Measurements from ENCODE around the gene PPWD1. TPM values are rescaled to one million over a fixed set of nuclear protein-coding genes. Genes with fewer than 3 reads are reported as not detected.

The PPWD1 gene
- polyA plus RNA-seq, 1 of the 3 experiments (the other 2 are of a cell fraction) = 6.0 TPM

GRCh38 chr5:65556718-65557117 lies 6.4 kb upstream of the PPWD1 start:
- Histone ChIP-seq H3K9ac (no peak overlapping the region), H4K20me1 (ENCODE audit: insufficient read depth) (no peaks in the 10 kb centered on the region), H2AFZ (ENCODE audit: low read depth) (no peak overlapping the region), H3K79me2 (ENCODE audit: insufficient read depth) (peaks cover 57% of the 10 kb centered on the region), H3K9me2 (no peaks in the 10 kb centered on the region), H3K4me3 (ENCODE audit: low read depth in 2 of 2, low read length in 1 of 2) (no peak overlapping the region), H3K4me1 (ENCODE audit: control insufficient read depth in 1 of 2, insufficient read depth in 2 of 2, low read depth in 1 of 2, low read length in 1 of 2) (peaks cover 0 to 2% of the 10 kb centered on the region in 2 experiments; a peak in 1 of 4 replicates), H3K27ac (ENCODE audit: low read depth in 2 of 2, low read length in 1 of 2) (no peak overlapping the region), H3K4me2 (no peak overlapping the region), H3K27me3 (ENCODE audit: insufficient read depth) (no peaks in the 10 kb centered on the region), H3K36me3 (replicated peaks in 1 of 2; ENCODE audit: control insufficient read depth in 1 of 2, insufficient read depth in 2 of 2, low read length in 1 of 2) (peaks cover 10 to 17% of the 10 kb centered on the region in 2 experiments), H3F3A (replicated peaks; ENCODE audit: insufficient read depth) (no peaks in the 10 kb centered on the region), H3K9me3 (no peaks in the 10 kb centered on the region)
- no peak for DNase-seq
- WGBS (ENCODE audit: low lambda C conversion rate) = 84% methylated on average over 3 of the region's 3 CpGs
- CTCF ChIA-PET = no interaction called here
- TF ChIP-seq NRF1 (IDR thresholded peaks at IDR 0.05; ENCODE audit: low read depth, low read length) (no peak), RFX5 (IDR thresholded peaks at IDR 0.05; ENCODE audit: low read length) (no peak), FOXM1 (IDR thresholded peaks at IDR 0.05; ENCODE audit: low read depth) (no peak), FOSL2 (IDR thresholded peaks at IDR 0.05; ENCODE audit: borderline replicate concordance, low read depth) (no peak), TAF1 (IDR thresholded peaks at IDR 0.05; ENCODE audit: borderline replicate concordance, low read depth, low read length) (no peak), RXRA (IDR thresholded peaks at IDR 0.05; ENCODE audit: borderline replicate concordance, low read depth) (no peak), GABPA (IDR thresholded peaks at IDR 0.05; ENCODE audit: low read depth) (no peak), FOXJ3 (CRISPR knock-in tag; IDR thresholded peaks at IDR 0.05) (no peak), ELF1 (IDR thresholded peaks at IDR 0.05) (no peak), EP300 (IDR thresholded peaks at IDR 0.05; ENCODE audit: borderline replicate concordance in 1 of 2, low read depth in 1 of 2, low read length in 1 of 2) (no peak), RAD21 (IDR thresholded peaks at IDR 0.05; ENCODE audit: low read length) (no peak), USF1 (IDR thresholded peaks at IDR 0.05; ENCODE audit: borderline replicate concordance, low read depth) (no peak), CTCF (IDR thresholded peaks at IDR 0.05) (no peak), PBX3 (IDR thresholded peaks at IDR 0.05) (no peak), EZH2phosphoT487 (IDR thresholded peaks at IDR 0.05; ENCODE audit: borderline replicate concordance, low read depth) (no peak), MAX (IDR thresholded peaks at IDR 0.05; ENCODE audit: low read depth) (no peak), SMC3 (IDR thresholded peaks at IDR 0.05; ENCODE audit: low read depth, low read length) (no peak), NFIC (IDR thresholded peaks at IDR 0.05; ENCODE audit: borderline replicate concordance) (no peak), RCOR1 (IDR thresholded peaks at IDR 0.05; ENCODE audit: low read length) (no peak), CHD2 (IDR thresholded peaks at IDR 0.05; ENCODE audit: low read length, partially characterized antibody) (no peak)
- POLR2A ChIA-PET = no interaction called here
